HG03460 (cell line): ENCODE data around the gene MYO1G.
"Not testable (repeated sequence)": the region's sequence is repeated elsewhere in the genome, so short reads cannot be mapped to it uniquely, and the experiment has no call there.

Source experiments
- ATAC-seq: cut with Tn5 transposase; IDR thresholded peaks from one replicate; pipeline ENCODE4 v1.9.1; 2021; ENCODE audit not compliant: unreplicated experiment

MYO1G gene

DNA sequence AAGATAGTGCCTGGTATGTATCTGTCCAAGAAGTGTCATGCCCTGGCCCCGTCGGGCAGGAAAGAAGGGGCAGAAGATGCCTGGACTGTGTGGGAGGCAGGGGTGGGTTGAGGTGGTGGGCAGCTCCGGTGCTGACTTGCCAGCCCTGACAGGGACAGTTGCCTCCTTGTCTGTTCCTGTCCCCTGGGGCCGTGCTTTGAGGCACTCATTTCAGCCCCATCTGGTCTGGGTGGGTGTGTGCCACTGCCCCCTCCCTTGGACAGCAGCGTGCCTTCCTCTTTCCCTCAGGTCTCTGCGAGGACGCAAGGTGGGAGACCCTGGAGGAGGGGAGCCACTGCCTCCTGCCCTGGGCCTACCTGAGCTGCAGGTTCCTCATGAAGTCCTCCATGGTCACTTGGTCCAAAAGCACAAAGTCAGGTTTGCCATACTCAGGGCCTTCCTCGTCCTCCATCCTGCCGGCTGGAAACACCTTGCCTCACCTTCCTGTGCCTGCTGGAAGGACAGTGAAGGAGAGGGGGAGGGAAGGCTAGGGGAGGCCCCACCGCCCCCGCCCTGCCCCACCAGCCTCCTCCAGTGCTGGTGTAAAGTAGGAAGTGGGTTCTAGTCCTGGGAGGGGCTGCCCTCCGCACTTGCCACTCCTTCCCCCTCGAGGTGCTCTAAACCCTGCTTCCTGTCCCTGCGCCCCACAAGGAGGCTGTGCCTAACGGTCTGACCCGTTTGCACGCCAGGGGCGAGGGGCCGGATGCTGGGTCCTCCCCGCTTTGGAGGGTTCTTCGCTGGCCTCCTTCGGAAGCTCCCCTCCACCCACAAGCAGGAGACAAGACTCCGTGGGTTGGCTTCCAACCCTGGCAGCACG lies at the start of gene MYO1G:
MYO1G (minus strand) TSS at position 505 of the 856 bp plus-strand sequence; CDS start at position 451, 54 bp downstream.
- ATAC-seq, result peak; percentile 48

DNA sequence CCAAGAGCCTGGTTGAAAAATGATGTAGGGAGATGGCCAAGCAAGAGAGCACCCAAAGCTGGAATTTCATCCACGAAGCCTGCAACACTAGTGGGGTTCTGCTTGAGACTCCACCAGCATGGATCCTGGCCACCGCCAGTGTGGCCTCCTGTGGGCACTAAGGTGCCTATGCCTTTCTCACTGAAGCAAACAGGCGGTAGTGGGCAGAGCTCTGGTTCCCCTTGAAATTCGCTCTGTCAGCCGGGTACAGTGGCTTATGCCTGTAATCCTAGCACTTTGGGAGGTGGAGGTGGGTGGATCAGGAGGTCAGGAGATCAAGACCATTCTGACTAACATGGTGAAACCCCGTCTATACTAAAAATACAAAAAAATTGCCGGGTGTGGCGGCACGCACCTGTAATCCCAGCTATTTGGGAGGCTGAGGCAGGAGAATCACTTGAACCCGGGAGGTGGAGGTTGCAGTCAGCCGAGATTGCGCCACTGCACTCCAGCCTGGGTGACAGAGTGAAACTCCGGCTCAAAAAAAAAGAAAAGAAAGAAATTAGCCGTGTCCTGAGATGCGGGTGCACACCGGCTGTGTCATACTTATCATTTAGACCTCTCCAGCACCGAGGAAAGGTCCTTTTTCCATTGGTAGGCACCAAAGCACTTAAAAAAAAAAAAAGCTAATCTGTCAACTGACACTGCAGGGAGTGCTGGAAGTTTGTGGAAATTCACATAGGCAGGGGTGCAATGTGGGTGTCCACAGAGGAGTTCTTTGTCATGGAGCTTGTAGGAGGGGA lies 49.5 kb upstream of the MYO1G start:
- no peak for ATAC-seq

DNA sequence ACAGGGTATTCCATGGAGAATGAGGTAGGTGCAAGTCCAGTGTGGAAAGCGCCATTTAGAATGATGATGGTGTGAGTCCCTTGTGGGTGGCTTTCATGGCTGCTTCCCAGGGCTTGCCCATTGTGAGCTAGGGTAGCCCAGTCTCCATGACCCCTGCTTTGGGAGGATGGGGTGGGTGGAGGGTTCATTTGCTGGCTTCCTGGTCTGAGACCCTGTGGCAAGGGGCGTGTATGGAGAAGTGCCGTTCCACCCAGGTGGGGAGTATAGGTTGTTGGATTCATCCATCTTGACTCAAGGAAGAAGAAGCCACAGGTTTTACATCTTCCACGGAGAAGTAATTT lies 48.9 kb upstream of the MYO1G start:
- peak; percentile 5 for ATAC-seq

DNA sequence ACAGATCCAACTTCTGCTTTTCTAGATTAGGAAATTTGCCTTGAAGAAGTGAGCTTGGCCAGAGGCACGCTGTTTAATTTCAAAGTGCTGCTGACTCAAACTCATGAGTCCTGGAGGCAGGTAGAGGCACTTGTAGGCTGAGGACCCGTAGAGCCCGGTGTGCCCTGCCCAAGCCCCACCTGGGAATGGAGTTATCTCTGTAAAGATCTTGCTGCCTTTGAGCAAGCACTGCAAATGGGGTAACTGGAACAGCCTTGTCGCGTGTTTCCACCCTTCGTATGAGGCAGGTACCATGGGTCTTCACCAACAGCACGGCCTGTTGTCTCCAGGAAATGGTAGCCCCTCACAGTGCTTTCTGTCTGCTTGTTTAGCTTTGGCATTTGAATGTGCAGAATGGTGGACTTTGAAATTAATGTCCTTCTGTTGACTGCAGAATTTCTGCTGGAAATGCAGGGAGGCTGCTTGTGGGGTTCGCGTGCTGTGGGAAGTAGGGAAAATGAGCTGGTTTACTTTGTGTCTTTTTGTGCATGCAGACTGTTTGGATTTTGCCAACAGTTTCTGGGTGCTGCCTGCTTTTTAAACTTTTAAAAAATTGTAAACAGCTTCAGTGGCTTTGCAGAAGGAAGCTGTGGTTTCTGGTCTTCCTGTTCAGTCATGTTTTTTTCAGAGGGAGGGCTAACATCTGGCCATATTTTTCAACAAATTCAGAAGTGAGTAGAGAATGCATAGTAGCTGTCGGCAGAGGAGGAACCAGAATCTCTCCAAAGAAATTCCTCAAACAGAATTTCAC lies 48.4 kb upstream of the MYO1G start:
- peak; percentile 51 for ATAC-seq

DNA sequence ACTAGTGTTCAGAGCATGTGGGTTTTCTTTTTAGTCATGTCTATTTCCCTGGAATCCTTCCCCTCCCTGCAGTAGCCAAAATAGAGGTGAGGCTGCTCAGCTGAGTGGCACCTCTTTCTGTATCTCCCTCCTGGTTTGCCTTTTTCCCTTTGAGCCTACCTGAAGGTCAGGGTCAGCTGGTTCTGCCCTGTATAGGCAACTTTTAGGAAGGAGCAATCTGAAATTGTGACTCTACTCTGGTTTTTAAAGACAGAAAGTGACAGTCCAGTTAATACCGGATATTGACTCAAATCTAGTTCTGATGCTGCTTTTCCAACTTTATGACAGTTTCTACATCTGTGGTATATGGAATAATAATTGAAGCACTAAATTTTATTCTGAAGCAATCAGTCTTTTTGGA lies 47.2 kb upstream of the MYO1G start:
- no peak for ATAC-seq

DNA sequence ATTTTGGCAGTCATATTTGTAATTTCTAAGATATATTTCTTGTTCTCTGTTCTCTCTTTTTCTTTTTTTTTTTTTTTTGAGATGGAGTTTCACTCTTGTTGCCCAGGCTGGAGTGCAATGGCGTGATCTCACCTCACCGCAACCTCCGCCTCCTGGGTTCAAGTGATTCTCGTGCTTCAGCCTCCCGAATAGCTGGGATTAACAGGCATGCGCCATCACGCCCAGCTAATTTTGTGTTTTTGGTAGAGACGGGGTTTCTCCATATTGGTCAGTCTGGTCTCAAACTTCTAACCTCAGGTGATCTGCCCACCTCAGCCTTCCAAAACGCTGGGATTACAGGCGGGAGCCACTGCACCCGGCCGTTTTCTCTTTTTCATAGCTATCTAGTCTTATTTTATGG lies 46.7 kb upstream of the MYO1G start:
- ATAC-seq, result not testable (repeated sequence)

DNA sequence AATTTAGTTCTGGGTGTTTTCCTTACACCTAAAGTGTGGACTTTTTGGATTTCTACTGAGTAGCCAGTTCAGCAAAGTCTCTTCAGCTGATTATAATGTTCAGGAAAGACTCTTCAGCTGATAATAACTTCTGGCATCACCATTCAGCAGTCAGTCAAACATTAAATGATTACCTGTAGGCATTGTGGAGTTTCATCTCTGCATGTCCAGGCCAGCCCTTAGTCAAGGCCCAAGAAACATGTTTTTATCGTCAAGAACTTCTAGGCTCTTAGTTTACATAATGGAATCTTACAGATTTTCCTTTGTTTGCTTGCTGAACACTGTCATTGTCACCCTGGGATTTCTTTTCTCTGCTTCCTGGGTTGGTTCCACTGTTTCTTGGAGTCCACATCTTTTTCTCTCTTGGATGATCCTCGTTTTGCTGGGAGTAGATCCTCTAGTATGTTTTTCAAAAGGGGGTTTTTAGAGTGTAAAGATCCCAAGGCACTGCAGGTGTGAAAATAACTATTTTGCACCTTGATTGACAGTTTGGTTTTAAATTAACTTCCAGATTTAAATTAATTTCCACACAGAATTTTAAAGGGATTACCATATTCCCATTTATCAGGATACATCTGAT lies 45.4 kb upstream of the MYO1G start:
- ATAC-seq, result no peak

DNA sequence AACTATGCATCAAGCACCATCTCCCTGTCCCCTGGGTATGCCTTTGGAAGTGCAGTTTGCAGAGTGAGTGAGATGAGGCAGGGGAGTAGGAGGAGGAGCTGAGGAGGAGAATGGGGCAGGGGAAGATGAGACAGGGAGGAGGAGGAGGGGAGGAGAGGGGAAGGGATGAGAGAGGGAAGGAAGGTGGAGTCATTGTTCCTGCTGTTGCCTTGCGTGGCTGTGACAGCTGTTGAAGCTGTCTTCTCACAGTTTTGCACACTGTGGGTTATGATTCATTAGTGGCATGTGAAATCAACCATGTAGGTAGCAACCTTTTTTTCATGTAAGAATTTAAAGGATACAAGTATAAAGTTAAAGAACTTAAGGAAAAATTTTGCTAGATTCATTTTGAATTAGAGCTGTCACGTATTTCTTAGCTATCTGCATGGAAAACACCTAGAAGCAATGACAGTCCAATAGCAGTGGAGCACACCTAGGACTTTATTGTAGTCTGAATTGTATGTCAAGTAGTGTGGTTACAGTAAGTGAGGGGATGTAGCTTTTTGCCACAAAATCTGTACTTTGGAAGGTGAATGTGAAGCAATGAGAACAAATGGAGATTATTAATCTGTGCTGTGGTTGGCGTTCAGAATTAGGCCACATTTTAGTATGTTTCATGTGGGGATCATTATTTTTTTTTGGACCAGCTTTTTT lies 42.9 kb upstream of the MYO1G start:
- ATAC-seq, result peak; percentile 68

DNA sequence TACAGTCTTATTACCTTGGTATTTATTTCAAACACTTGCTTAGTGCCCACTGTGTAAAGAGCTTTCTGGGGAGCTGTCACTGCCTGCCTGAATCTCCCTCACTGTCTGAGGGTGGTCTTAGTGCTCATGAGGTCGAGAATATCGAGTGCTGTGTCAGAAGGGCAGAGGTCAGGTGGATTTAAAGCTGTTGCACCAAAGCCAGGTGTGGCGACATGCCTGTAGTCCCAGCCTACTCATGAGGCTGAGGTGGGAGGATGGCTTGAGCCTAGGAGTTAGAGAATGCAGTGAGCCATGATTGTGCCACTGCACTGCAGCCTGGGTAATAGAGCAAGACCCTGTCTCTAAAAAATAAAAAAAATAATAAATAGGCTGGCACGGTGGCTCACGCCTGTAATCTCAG lies 42.1 kb upstream of the MYO1G start:
- ATAC-seq, result no peak

DNA sequence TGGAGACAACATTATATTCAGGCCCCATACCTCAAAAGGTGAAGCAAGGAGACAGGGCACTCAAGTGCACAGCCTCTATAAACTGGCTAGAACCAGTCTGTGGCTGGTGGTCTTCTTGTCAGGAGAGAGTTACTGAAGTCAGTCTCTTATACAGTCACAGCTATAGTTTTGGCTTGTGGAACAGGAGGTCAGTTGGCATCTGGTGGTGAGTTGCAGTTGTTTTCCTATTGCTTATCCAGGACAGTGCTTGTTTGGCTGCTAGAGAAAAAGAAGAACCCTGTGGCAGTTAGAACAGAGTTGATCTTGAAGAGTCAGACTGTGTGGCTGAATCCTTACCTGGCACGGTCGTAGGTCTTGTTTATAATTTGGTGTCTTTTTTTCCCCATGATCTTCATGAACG lies 38.4 kb upstream of the MYO1G start:
- no peak for ATAC-seq

DNA sequence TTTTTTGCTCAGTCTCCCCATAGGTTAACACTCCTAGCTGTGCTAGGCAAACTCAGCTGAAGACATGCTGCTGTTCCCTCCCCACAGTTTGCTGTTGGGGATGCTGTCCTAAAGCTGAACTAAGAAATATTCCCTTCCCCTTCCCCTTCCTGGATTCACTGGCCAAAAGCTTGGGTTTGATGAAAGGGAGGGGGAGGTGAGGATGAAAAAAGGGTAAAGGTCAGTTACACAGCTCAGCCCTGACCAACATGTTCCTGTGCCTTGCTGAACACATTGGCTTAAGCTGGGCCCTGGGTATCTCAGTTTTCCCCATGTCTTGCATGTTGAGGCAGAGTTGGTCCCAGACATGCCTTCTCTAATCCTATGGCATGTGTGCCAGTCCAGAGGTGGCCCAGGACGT lies 36.5 kb upstream of the MYO1G start:
- no peak for ATAC-seq

DNA sequence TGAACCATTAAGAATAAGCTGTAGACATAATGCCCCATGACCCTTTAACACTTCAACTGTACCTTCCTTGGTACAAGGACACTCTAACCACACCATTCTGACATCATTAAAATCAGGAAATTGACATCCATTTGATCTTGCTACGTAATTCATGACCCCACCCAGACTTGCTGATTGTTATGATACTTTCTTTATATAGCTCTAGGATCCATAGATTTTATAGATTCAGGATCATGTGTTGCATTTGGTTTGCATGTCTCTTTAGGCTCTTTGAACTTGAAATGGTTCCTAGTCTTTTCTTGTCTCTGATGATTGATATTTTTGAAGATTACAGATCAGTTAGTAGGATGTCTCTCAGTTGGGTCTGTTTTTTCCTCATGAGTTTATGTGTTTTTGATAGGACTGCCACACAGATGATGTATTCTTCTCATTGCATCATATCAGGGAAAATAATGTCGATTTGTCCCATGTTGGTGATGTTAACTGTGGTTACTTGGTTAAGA lies 34.7 kb upstream of the MYO1G start:
- no peak for ATAC-seq

DNA sequence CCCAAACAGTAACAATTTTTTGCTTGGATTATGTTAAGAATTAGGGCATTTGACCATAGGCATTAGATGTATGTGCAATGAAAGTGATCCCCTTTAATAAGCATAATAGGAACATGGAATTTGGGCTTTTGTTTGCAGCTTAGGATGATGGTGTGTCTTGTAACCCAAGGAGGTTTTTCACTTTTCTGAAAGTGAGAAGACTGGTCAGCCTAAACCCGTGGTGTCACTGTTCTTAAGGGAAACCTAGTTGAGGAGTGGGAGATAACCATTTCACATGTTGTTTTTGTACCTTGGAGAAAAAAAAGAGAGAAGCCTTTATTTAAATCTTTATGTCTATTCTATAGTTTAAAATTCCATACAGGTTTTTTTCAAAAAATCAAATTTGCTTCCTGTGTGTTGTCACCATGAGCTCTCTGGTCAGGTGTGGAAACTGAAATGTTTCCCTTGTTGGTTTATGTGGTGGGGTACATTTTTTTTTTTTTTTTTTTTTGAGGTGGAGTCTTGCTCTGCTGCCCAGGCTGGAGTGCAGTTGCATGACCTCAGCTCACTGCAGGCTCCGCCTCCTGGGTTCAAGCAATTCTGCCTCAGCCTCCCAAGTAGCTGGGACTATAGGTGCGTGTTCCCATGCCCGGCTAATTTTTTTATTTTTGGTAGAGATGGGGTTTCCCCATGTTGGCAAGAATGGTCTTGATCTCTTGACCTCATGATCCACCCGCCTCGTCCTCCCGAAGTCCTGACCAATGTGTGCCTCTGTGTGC lies 28.9 kb upstream of the MYO1G start:
- ATAC-seq, result peak; percentile 69

DNA sequence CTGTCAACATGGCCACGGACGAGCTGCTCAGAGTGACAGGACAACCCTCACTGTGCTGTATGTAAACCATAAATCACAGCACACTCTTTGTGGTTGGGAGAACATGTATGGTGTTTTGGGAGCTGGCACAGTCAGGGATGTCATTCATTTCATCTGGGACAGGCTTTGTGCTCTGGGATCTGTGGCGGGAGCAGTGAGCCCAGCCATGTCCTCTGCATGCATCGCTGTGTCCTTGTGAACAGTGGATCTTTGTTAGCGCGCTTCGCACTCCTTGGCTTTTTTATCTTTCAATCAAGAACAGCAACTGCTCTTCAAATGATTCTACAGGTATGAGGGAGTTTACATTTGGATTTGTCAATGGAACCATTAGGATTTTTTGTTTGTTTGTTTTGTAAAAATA lies 28.3 kb upstream of the MYO1G start:
- ATAC-seq, result no peak

DNA sequence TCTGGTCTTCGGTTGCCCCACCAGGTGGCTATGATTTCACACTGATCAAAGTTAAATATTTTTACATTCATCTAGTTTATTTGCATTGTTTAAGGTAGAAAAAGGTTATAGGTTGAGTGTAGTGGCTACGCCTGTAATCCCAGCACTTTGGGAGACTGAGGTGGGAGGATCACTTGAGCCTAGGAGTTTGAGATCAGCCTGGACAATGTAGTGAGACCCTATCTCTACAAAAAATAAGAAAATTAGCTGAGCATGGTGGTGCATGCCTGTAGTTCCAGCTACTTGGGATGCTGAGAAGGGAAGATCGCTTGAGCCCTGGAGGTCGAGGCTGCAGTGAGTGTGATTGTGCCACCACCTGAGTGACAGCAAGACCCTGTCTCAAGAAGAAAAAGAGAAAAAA lies 25.0 kb upstream of the MYO1G start:
- no peak for ATAC-seq

DNA sequence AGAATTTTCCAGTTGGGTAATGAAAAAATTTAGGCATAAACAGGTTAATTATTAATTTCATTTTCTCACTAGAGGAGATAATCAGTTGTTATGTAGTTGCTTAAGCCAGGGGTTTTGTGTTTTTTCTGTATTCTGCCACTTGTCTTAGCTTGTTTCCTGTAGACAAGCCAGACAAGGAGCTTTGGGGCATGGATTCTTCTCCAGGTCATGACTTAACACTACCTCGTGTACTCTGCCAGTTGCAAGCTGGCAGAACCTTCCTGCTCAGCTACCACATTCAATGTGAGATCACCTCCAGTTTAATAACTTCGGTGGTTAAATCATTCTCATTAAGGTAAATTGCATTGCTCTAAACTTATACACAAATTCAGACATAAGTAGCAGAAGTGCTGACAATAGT lies 23.0 kb upstream of the MYO1G start:
- no peak for ATAC-seq

DNA sequence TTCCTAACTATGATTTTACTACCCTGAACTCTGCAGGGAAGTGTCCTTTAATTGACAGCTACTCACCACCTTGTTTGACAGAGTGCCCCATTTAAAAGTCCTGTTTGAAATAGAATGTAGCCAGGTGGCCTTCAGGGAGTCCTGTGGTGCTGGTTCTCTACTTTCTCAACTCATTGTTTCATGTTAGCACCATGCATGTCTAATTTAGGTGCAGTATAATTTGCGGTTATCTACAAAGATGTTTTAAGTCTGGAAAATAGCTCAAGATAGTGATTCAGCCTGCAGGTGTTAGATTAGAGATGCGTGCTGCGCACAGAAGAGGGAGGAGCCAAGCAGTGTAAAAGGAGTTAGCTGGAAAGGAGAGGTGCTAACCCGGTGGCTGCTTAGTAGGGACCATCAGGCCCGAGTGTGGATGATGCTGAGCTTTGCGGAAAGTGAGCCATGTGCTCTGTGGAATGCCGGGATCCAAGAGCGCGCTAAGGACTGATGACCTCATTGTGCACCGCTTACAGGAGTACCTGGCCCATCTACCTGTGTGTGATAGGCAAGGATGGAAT lies 22.4 kb upstream of the MYO1G start:
- ATAC-seq, result no peak

DNA sequence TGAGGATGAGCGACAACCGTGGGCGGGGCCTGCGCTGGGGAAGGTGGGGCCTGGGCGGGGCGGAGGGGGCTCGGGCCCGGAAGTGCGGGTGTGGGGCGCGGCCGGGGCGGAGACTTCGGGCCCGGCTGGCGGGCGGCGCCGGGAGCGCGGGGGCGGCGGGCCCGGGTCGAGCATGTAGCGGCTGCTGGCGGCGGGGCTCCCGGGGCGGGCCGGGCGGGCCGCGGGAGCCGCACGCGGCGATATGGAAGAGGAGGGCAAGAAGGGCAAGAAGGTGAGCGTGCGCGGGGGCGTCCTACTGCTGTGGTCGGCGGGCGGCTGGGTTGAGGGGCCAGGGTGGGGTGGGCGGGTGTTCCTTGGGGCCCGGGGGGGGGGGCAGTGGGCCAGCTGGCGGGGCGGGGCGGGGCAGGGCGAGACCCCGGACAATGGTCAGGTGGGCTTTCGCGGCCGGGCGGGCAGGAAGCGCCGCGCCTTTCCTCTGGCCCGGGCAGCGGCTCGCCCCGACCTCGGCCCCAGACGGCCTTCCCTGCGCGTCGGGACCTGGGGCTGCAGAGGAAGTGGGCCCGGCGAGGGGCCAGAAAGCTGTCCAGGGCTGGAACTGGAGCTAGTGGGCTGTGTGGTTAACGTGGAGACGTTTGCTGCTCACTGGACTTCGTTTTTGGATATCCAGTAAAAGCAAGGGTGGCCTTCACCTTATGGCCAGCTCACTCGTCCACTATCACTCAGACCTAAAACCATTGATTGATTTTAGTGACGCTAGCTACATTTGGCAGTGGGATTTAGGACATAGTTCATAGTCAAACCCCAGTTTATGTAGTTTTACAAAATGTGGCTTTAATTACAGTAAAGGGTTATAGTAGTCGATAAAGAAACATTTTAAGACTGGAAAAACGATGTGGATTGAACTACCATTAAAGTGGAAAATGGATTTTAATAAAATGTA lies 21.5 kb upstream of the MYO1G start, which contains the start of gene CCM2:
CCM2 (plus strand) TSS at position 109 of the 940 bp plus-strand sequence; CDS start at position 242, 133 bp downstream.
- peak; percentile 7 for ATAC-seq
